Trophoblast cell (in vitro differentiated cells and primary cell): ENCODE data around the gene FAAP100.
A peak's percentile ranks its signal among the peaks of the same experiment; 100 is the strongest.

Experiments
- DNase-seq, 2 donors: peaks; one replicate each; pipeline ENCODE4 v3.0.0-alpha.2; 2016
- H2AFZ ChIP-seq: 2 replicates; pipeline ENCODE4 v1.6.1; 2013; ENCODE audit warnings: low read length, moderate library complexity, mild to moderate bottlenecking; ENCODE audit not compliant: insufficient read depth, poor library complexity
- H2AK5ac ChIP-seq: 2 replicates; pipeline ENCODE4 v1.6.1; 2013; ENCODE audit warnings: mild to moderate bottlenecking, low read length
- H2BK120ac ChIP-seq: 2 replicates; pipeline ENCODE4 v1.6.1; 2013; ENCODE audit warnings: low read length, mild to moderate bottlenecking, moderate library complexity; ENCODE audit not compliant: insufficient read depth, poor library complexity
- H2BK12ac ChIP-seq: 2 replicates; pipeline ENCODE4 v1.6.1; 2013; ENCODE audit warnings: mild to moderate bottlenecking, low read length, moderate library complexity
- H2BK5ac ChIP-seq: 2 replicates; pipeline ENCODE4 v1.6.1; 2013; ENCODE audit warnings: low read length, low read depth, moderate library complexity, mild to moderate bottlenecking; ENCODE audit not compliant: poor library complexity
- H3K14ac ChIP-seq: 2 replicates; pipeline ENCODE4 v1.6.1; 2013; ENCODE audit warnings: mild to moderate bottlenecking, low read length
- H3K18ac ChIP-seq: 2 replicates; pipeline ENCODE4 v1.6.1; 2013; ENCODE audit warnings: mild to moderate bottlenecking, low read length
- H3K23ac ChIP-seq: 2 replicates; pipeline ENCODE4 v1.6.1; 2013; ENCODE audit warnings: low read length
- H3K27ac ChIP-seq: 2 replicates; pipeline ENCODE4 v1.5.1; 2013; ENCODE audit warnings: low read depth, mild to moderate bottlenecking, inconsistent platforms, low read length, moderate library complexity
- H3K27me3 ChIP-seq: 2 replicates; pipeline ENCODE4 v1.6.1; 2013; ENCODE audit warnings: inconsistent platforms, mild to moderate bottlenecking, low read length, moderate library complexity; ENCODE audit not compliant: insufficient read depth
- H3K36me3 ChIP-seq, 2 experiments: 1 replicate in 1 of 2; 2 replicates in 1 of 2; pipeline ENCODE4 v1.6.1; 2013; ENCODE audit warnings: low read length in 2 of 2, mild to moderate bottlenecking in 2 of 2, moderate library complexity in 1 of 2; ENCODE audit not compliant: insufficient read depth in 2 of 2, control insufficient read depth in 1 of 2
- H3K4ac ChIP-seq: 2 replicates; pipeline ENCODE4 v1.6.1; 2013; ENCODE audit warnings: low read depth, mild to moderate bottlenecking, low read length, moderate library complexity
- H3K4me1 ChIP-seq, 2 experiments: 1 replicate in 1 of 2; 2 replicates in 1 of 2; pipeline ENCODE4 v1.6.1; 2013; ENCODE audit warnings: low read length in 2 of 2, mild to moderate bottlenecking in 2 of 2, moderate library complexity in 1 of 2; ENCODE audit not compliant: insufficient read depth in 2 of 2, control insufficient read depth in 1 of 2
- H3K4me2 ChIP-seq: 2 replicates; pipeline ENCODE4 v1.6.1; 2013; ENCODE audit warnings: inconsistent platforms, mild to moderate bottlenecking, low read length, moderate library complexity
- H3K4me3 ChIP-seq: 2 replicates; pipeline ENCODE4 v1.5.1; 2013; ENCODE audit warnings: mild to moderate bottlenecking, low read depth, low read length, inconsistent platforms
- H3K79me1 ChIP-seq: one replicate; pipeline ENCODE4 v1.6.1; 2013; ENCODE audit warnings: low read length
- H3K79me2 ChIP-seq: 2 replicates; pipeline ENCODE4 v1.6.1; 2013; ENCODE audit warnings: low read length, mild to moderate bottlenecking; ENCODE audit not compliant: control insufficient read depth, insufficient read depth, poor library complexity
- H3K9ac ChIP-seq: 2 replicates; pipeline ENCODE4 v1.6.1; 2013; ENCODE audit warnings: mild to moderate bottlenecking, low read length
- H3K9me3 ChIP-seq: 2 replicates; pipeline ENCODE4 v1.6.1; 2013; ENCODE audit warnings: low read depth, mild to moderate bottlenecking, control low read depth, inconsistent platforms, low read length; ENCODE audit not compliant: insufficient read depth
- H4K12ac ChIP-seq: 2 replicates; pipeline ENCODE4 v1.6.1; 2013; ENCODE audit warnings: low read depth, mild to moderate bottlenecking, low read length, moderate library complexity
- H4K8ac ChIP-seq: 2 replicates; pipeline ENCODE4 v1.6.1; 2013; ENCODE audit warnings: low read depth, mild to moderate bottlenecking, low read length, moderate library complexity
- H4K91ac ChIP-seq: one replicate; pipeline ENCODE4 v1.6.1; 2013; ENCODE audit warnings: low read depth, mild to moderate bottlenecking, low read length, moderate library complexity
- WGBS: extraction: QIAGEN DNeasy Blood & Tissue Kit; methylation state at CpG from one replicate; pipeline ENCODE4 v1.1.7; 2013; ENCODE audit warnings: missing lambda C conversion rate; ENCODE audit not compliant: insufficient read length, insufficient coverage; ENCODE audit errors: extremely low coverage; 5-methylcytosine and 5-hydroxymethylcytosine counted together

FAAP100 gene

GRCh38 chr17:81513372-81513752 lies 38.8 kb downstream of the FAAP100 start:
- H3K36me3 ChIP-seq: peaks cover 30 to 38% of the 10 kb centered on the region in 2 experiments
- H4K12ac ChIP-seq: peak overlapping the region; percentile 99
- peak overlapping the region; percentile 88 for H2BK120ac ChIP-seq
- H3K9me3 ChIP-seq: peaks cover 8% of the 10 kb centered on the region
- peak overlapping the region; percentile 100 for H3K4ac ChIP-seq
- H4K91ac ChIP-seq: peak overlapping the region; percentile 97
- H3K79me1 ChIP-seq: peaks cover 39% of the 10 kb centered on the region
- H3K4me2 ChIP-seq: peak overlapping the region; percentile 89
- H3K27ac ChIP-seq: peak overlapping the region; percentile 97
- H2AK5ac ChIP-seq: peak overlapping the region; percentile 100
- peaks cover 30 to 32% of the 10 kb centered on the region in 2 experiments for H3K4me1 ChIP-seq
- H3K79me2 ChIP-seq: peaks cover 49% of the 10 kb centered on the region
- H3K14ac ChIP-seq: peak overlapping the region; percentile 96
- peak overlapping the region; percentile 98 for H2BK5ac ChIP-seq
- DNase-seq: peak in 1 of 2 donors; percentile 46
- peak overlapping the region; percentile 99 for H3K9ac ChIP-seq
- peak overlapping the region; percentile 77 for H2AFZ ChIP-seq
- H3K27me3 ChIP-seq: no peaks in the 10 kb centered on the region
- H3K23ac ChIP-seq: no peak overlapping the region
- H2BK12ac ChIP-seq: peak overlapping the region; percentile 83
- H4K8ac ChIP-seq: peak overlapping the region; percentile 99
- peak overlapping the region; percentile 99 for H3K18ac ChIP-seq
- H3K4me3 ChIP-seq: peak overlapping the region; percentile 73
- no CpG with 5 or more reads among the region's 23 CpGs for WGBS

GRCh38 chr17:81512562-81513371 lies 39.4 kb downstream of the FAAP100 start, which contains the start of gene ACTG1:
ACTG1 (minus strand) TSS chr17:81512799; CDS start chr17:81512354, 445 bp downstream.
- Histone ChIP-seq H3K4me3 (peak within 1 kb of the TSS; percentile 94), H3K4me1 (peaks cover 24 to 26% of the 10 kb centered on the region in 2 experiments), H3K23ac (no peak within 1 kb of the TSS), H3K18ac (peak within 1 kb of the TSS; percentile 99), H2BK12ac (peak within 1 kb of the TSS; percentile 83), H2AFZ (peak within 1 kb of the TSS; percentile 77), H3K14ac (peak within 1 kb of the TSS; percentile 96), H3K27ac (peak within 1 kb of the TSS; percentile 97), H4K91ac (peak within 1 kb of the TSS; percentile 97), H3K27me3 (no peaks in the 10 kb centered on the region), H2AK5ac (peak within 1 kb of the TSS; percentile 100), H3K9ac (peak within 1 kb of the TSS; percentile 99), H3K36me3 (peaks cover 30 to 38% of the 10 kb centered on the region in 2 experiments), H4K12ac (peak within 1 kb of the TSS; percentile 99), H2BK5ac (peak within 1 kb of the TSS; percentile 98), H4K8ac (peak within 1 kb of the TSS; percentile 99), H2BK120ac (peak within 1 kb of the TSS; percentile 88), H3K79me2 (peaks cover 49% of the 10 kb centered on the region), H3K4ac (peak within 1 kb of the TSS; percentile 100), H3K4me2 (peak within 1 kb of the TSS; percentile 89), H3K9me3 (peaks cover 8% of the 10 kb centered on the region), H3K79me1 (peaks cover 34% of the 10 kb centered on the region)
- DNase-seq: peak; percentile 84 to 94
- WGBS: no CpG with 5 or more reads among the region's 111 CpGs

- peak overlapping the region; percentile 70 for H3K4me2 ChIP-seq
- H3K18ac ChIP-seq: peak overlapping the region; percentile 4
- no peaks in the 10 kb centered on the region for H3K27me3 ChIP-seq
- H4K12ac ChIP-seq: peak overlapping the region; percentile 14
- H3K4ac ChIP-seq: peak overlapping the region; percentile 82
- no peak overlapping the region for H2AFZ ChIP-seq
- peak in 1 of 2 donors; percentile 51 for DNase-seq
- peak overlapping the region; percentile 62 for H2AK5ac ChIP-seq
- no CpG with 5 or more reads among the region's 62 CpGs for WGBS
- peak overlapping the region; percentile 77 for H3K27ac ChIP-seq
- H2BK12ac ChIP-seq: no peak overlapping the region
- H2BK5ac ChIP-seq: peak overlapping the region; percentile 73
- peak overlapping the region; percentile 90 for H3K9ac ChIP-seq
- peaks cover 30 to 38% of the 10 kb centered on the region in 2 experiments for H3K36me3 ChIP-seq
- H3K4me1 ChIP-seq: peaks cover 18 to 19% of the 10 kb centered on the region in 2 experiments
- H3K79me1 ChIP-seq: peaks cover 33% of the 10 kb centered on the region
- H3K23ac ChIP-seq: no peak overlapping the region
- peak overlapping the region; percentile 94 for H3K4me3 ChIP-seq
- peak overlapping the region; percentile 95 for H3K14ac ChIP-seq
- H4K8ac ChIP-seq: peak overlapping the region; percentile 33
- H2BK120ac ChIP-seq: peak overlapping the region; percentile 48
- H4K91ac ChIP-seq: no peak overlapping the region
- H3K79me2 ChIP-seq: peaks cover 49% of the 10 kb centered on the region
- H3K9me3 ChIP-seq: peaks cover 8% of the 10 kb centered on the region
Measured at GRCh38 chr17:81511804-81512561, 40.2 kb downstream of the FAAP100 start.

- Histone ChIP-seq H3K36me3 (peaks cover 30 to 38% of the 10 kb centered on the region in 2 experiments), H2BK5ac (no peak overlapping the region), H4K12ac (no peak overlapping the region), H3K9ac (peak overlapping the region; percentile 90), H2BK120ac (no peak overlapping the region), H2BK12ac (no peak overlapping the region), H2AK5ac (no peak overlapping the region), H4K91ac (no peak overlapping the region), H2AFZ (no peak overlapping the region), H3K79me2 (peaks cover 48% of the 10 kb centered on the region), H3K14ac (no peak overlapping the region), H3K9me3 (peaks cover 8% of the 10 kb centered on the region), H3K4ac (peak overlapping the region; percentile 82), H3K4me3 (peak overlapping the region; percentile 94), H4K8ac (no peak overlapping the region), H3K18ac (no peak overlapping the region), H3K79me1 (peaks cover 32% of the 10 kb centered on the region), H3K4me2 (peak overlapping the region; percentile 70), H3K23ac (no peak overlapping the region), H3K4me1 (peaks cover 13 to 15% of the 10 kb centered on the region in 2 experiments), H3K27ac (no peak overlapping the region), H3K27me3 (no peaks in the 10 kb centered on the region)
- DNase-seq: no peak
- no CpG with 5 or more reads among the region's 9 CpGs for WGBS
Measured at GRCh38 chr17:81511554-81511803, 40.7 kb downstream of the FAAP100 start.
